ENCODE data around the gene TMEM219. TPM values are rescaled to one million over a fixed set of nuclear protein-coding genes. Genes with fewer than 3 reads are reported as not detected.
A peak's percentile ranks its signal among the peaks of the same experiment; 100 is the strongest.
"Not testable (repeated sequence)": the region's sequence is repeated elsewhere in the genome, so short reads cannot be mapped to it uniquely, and the experiment has no call there.

Gene TMEM219
- total RNA-seq, 1 donor, result 64.6 TPM

DNA sequence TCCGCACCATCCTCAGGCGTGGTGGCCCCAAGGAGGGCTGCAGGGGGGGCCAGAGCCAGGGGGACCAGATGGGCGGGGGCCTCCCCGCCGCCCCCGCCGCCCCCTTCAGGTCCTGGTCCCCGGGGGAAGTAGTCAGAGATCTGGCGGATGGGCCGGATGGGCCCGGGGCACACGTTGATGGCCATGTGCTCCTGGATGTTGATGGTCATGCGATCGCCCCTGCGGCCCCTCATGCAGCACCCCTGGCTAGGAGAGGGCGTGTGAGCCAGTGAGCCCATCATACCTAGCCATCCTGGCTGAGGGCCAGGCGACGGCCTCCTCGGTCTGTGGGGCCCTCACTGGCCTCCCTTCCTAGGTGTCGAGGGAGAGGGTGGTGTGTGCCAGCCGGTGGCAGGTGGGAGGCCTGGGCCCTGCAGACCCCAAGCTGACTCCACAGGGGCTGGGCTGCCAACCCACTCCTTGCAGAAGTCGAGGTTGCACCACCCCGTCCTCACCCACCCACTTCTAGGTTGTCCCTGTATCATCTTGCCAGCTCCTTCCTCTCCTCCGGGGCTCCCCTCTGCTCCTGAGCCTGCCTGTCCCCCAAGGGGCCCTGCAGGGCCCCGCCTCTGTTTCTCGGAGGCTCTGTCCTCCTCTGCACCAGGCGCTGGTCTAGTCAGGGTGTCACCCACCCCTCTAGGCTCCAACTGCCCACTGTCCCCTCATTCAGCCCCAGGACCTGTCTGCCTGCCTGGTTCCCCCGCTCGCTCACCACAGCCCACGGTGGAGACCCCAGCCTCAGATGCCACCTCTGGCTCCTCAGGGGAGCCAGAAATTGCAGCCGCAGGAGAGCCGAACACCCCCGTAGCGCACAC, 48.3 kb downstream of the TMEM219 start:
- no peak for DNase-seq (ENCODE audit: low read depth in 2 of 3, low spot score in 2 of 3)

- DNase-seq (ENCODE audit: low read depth in 2 of 3, low spot score in 2 of 3), result peak in 1 of 3 donors; percentile 45
Measured at GRCh38 chr16:30010844-30011713, 49.2 kb downstream of the TMEM219 start, which contains the start of gene DOC2A. Gene DOC2A (minus strand): TSS chr16:30011027. CDS start chr16:30010222, 805 bp downstream.

DNA sequence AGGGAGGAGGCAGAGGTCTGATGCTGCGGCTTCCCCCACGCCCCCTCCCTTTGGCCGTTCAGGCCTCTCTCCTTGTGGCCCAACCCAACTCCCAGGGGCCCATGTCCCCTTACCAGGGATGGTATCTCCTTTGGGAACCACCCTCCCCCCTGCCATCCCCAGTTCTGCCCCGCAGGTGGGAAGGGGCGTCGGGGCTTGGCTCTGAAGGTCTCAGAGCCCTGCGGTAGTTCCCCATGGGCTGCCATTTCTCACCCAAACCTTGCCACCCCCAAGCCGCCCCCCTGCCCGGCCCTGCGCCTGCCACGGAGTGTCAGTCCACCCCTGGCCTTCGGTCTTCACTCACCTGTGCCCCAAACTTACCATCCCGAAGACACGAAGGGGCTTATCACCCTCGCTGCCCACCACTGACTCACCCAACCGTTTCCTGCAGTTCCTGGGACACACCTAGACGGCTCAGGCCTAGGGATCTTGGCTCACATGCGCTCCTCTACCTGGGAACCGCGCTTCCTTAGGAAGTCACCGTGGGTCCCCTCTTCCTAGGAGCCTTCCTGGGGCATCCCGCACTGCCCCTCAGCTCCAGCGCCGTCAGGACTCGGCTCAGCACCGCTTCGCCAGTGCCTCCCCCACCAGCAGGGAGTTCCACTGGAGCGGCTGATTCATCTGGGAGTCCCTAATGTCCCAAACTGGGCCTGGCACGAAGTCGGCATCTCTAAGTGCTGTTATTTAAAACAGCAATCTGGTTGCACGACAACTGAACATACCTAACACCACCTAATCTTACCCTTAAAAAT, 50.0 kb downstream of the TMEM219 start:
- DNase-seq (ENCODE audit: low read depth in 2 of 3, low spot score in 2 of 3), result no peak

DNA sequence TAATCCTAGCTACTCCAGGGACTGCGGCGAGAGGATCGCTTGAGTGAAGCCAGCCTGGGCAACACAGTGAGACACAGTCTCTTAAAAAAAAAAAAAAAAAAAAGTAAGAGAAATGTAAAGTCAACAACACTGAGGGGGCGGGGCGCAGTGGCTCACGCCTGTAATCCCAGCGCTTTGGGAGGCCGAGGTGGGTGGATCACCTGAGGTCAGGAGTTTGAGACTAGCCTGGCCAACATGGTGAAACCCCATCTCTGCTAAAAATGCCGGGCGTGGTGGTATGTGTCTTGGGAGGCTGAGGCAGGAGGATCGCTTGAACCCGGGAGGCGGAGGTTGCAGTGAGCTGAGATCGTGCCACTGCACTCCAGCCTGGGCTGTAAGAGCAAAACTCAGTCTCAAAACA, 50.7 kb downstream of the TMEM219 start:
- not testable (repeated sequence) for DNase-seq (ENCODE audit: low read depth in 2 of 3, low spot score in 2 of 3)

DNA sequence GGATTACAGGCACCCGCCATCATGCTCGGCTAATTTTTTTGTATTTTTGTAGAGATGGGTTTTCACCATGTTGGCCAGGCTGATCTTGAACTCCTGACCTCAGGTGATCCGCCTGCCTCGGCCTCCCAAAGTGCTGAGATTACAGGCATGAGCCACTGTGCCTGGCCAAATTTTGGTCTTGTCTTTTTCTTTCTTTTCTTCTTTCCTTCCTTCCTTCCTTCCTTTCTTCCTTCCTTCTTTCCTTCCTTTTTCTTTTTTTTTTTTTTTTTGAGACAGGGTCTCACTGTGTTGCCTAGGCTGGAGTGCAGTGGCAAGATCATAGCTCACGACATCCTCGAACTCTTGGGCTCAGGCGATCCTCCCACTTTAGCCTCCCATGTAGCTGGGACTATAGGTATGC, 53.6 kb downstream of the TMEM219 start:
- not testable (repeated sequence) for DNase-seq (ENCODE audit: low read depth in 2 of 3, low spot score in 2 of 3)

GRCh38 chr16:30016555-30017276, 54.8 kb downstream of the TMEM219 start:
- DNase-seq (ENCODE audit: low read depth in 2 of 3, low spot score in 2 of 3), result no peak

DNA sequence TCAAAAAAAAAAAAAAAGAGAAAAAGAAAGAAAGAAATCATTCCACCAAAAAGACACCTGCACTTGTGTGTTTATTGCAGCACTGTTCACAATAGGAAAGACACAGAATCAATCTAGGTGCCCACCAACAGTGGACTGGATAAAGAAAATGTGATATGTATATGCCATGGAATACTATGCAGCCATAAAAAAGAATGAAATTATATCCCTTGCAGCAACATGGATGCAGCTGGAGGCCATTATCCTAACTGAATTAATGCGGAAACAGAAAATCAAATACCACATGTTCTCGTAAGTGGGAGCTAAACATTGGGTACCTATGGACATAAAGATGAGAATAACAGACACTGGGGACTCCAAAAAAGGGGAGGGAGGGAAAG, 55.4 kb downstream of the TMEM219 start:
- DNase-seq (ENCODE audit: low read depth in 2 of 3, low spot score in 2 of 3), result no peak

DNA sequence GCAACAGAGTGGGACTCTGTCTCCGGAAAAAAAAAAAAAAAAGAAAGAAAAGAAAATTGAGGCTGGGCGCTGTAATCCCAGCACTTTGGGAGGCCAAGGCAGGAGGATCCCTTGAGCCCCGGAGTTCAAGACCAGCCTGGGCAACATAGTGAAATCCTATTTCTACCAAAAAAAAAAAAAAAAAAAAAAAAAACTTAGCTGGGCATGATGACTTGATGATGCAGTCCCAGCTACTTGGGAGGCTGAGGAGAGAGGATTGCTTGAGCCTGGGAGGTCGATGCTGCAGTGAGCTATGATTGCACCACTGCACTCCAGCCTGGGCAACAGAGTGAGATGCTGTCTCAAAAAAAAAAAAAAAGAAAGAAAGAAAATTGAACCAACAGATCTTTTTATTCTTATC, 56.1 kb downstream of the TMEM219 start:
- not testable (repeated sequence) for DNase-seq (ENCODE audit: low read depth in 2 of 3, low spot score in 2 of 3)

GRCh38 chr16:30018731-30019158, 56.9 kb downstream of the TMEM219 start:
- DNase-seq (ENCODE audit: low read depth in 2 of 3, low spot score in 2 of 3), result no peak

Other genes starting within 250 kb of the TMEM219 start
- gene C16orf54, start 216.1 kb upstream of the TMEM219 start, total RNA-seq, result 64.9 TPM
- gene ZG16, start 183.8 kb upstream of the TMEM219 start, total RNA-seq, result not detected
- 73.8 TPM for gene KIF22, start 171.3 kb upstream of the TMEM219 start, total RNA-seq
- 711 TPM for gene MAZ, start 155.6 kb upstream of the TMEM219 start, total RNA-seq
- 0.27 TPM for gene PRRT2, start 149.9 kb upstream of the TMEM219 start, total RNA-seq
- gene PAGR1, start 145.9 kb upstream of the TMEM219 start, total RNA-seq, result 24.5 TPM
- 118 TPM for gene MVP, start 141.6 kb upstream of the TMEM219 start, total RNA-seq
- 106 TPM for gene CDIPT, start 98.9 kb upstream of the TMEM219 start, total RNA-seq
- gene SEZ6L2, start 62.5 kb upstream of the TMEM219 start, total RNA-seq, result 1.3 TPM
- 0.27 TPM for gene ASPHD1, start 61.6 kb upstream of the TMEM219 start, total RNA-seq
- gene KCTD13, start 35.9 kb upstream of the TMEM219 start, total RNA-seq, result 11.3 TPM
- gene TAOK2, start 11.8 kb downstream of the TMEM219 start, total RNA-seq, result 29.1 TPM
- 9.4 TPM for gene HIRIP3, start 33.5 kb downstream of the TMEM219 start, total RNA-seq
- gene INO80E, start 34.2 kb downstream of the TMEM219 start, total RNA-seq, result 21.8 TPM
- 1.1 TPM for gene DOC2A, start 48.9 kb downstream of the TMEM219 start, total RNA-seq
- gene C16orf92, start 61.1 kb downstream of the TMEM219 start, total RNA-seq, result not detected
- 0.54 TPM for gene TLCD3B, start 69.2 kb downstream of the TMEM219 start, total RNA-seq
- 666 TPM for gene ALDOA, start 103.7 kb downstream of the TMEM219 start, total RNA-seq
- gene PPP4C, start 113.9 kb downstream of the TMEM219 start, total RNA-seq, result 215 TPM
- 2.2 TPM for gene TBX6, start 129.8 kb downstream of the TMEM219 start, total RNA-seq
- 63.6 TPM for gene YPEL3, start 134.1 kb downstream of the TMEM219 start, total RNA-seq
- gene GDPD3, start 151.5 kb downstream of the TMEM219 start, total RNA-seq, result 1.1 TPM
- 46.9 TPM for gene MAPK3, start 161.1 kb downstream of the TMEM219 start, total RNA-seq
- gene CORO1A, start 221.5 kb downstream of the TMEM219 start, total RNA-seq, result 246 TPM
- gene BOLA2B, start 231.6 kb downstream of the TMEM219 start, total RNA-seq, result 49.8 TPM
- gene SLX1A, start 231.8 kb downstream of the TMEM219 start, total RNA-seq, result 59.2 TPM
- 12.1 TPM for gene SULT1A3, start 237.2 kb downstream of the TMEM219 start, total RNA-seq